ENCODE results near the gene PYROXD2. TPM values are rescaled to one million over a fixed set of nuclear protein-coding genes. Genes with fewer than 3 reads are reported as not detected.

Gene PYROXD2
- total and polyA plus RNA-seq, 2 of the 13 experiments (the other 11 are each of a cell fraction or from before 2014, with no cell fraction given) = 2.0 to 6.2 TPM

DNA sequence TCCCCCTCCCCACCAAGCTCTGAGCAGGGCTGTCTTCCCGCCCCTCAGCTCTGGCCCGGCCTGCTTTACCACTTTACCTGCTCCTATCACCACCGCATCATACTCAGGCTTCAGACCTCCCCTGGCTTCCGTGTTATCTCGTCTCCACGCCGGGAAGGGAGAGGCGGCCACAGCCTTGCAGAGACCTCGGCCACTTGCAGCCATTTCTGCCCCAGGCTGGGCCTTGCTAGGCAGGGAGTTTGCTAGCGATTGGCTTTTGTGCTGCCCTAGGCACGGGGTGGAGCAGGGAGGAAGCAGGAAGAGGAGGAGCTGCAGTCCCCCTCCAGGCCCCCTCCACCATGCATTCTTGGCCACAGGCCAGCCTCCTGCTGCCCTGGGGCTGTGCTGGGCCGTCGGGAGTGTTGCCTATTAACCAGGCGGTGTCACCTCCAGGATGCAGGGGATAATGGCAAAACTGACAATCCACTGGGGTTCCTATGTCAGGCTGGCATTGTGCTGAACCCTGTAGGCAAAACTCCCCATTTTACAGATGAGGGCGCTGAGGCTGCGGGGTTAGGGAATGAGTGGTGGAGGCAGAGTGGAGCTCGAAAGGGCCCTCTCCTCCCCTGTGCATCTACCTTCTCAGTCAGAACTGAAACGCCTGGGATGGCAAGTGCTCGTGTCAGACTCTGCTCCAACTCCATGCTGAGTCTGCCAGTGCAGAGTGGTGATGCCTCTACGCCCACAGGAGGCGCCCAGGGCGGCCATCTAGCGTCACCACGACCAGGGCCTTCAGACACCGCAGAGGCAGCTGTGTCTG lies at the start of gene PYROXD2 (continued):
- TF ChIP-seq ZNF503 (CRISPR knock-in tag; IDR thresholded peaks at IDR 0.05) = 0 out of 2 replicates have a peak, but pooled peaks have one; percentile 19
- peak; percentile 53; the same call in 1 of the 2 replicates for TF ChIP-seq ZMAT3 (CRISPR knock-in tag; conservative IDR thresholded peaks at IDR 0.05)
- TF ChIP-seq HIVEP1 (CRISPR knock-in tag; IDR thresholded peaks at IDR 0.05) = 0 out of 2 replicates have a peak, but pooled peaks have one; percentile 45
- TF ChIP-seq DZIP1 (CRISPR knock-in tag; IDR thresholded peaks at IDR 0.05) = no peak
- TF ChIP-seq U2AF1 (optimal IDR thresholded peaks at IDR 0.05; ENCODE audit: low read depth, low read length) = peak; percentile 47
- peak; percentile 87 for TF ChIP-seq HMGXB3 (CRISPR knock-in tag; IDR thresholded peaks at IDR 0.05; ENCODE audit: borderline replicate concordance)
- peak; percentile 95 for TF ChIP-seq PATZ1 (CRISPR knock-in tag; IDR thresholded peaks at IDR 0.05)
- TF ChIP-seq ZNF629 (CRISPR knock-in tag; conservative IDR thresholded peaks at IDR 0.05) = peak; percentile 81
- no peak for TF ChIP-seq GRHL1 (CRISPR knock-in tag; conservative IDR thresholded peaks at IDR 0.05)
- peak; percentile 87 for TF ChIP-seq SAP130 (CRISPR knock-in tag; IDR thresholded peaks at IDR 0.05; ENCODE audit: low read depth)
- TF ChIP-seq, protein P1, sequence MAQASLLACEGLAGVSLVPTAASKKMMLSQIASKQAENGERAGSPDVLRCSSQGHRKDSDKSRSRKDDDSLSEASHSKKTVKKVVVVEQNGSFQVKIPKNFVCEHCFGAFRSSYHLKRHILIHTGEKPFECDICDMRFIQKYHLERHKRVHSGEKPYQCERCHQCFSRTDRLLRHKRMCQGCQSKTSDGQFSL (CRISPR knock-in tag; IDR thresholded peaks at IDR 0.05) = 0 out of 2 replicates have a peak, but pooled peaks have one; percentile 38
- TF ChIP-seq PHF5A (CRISPR knock-in tag; IDR thresholded peaks at IDR 0.05; ENCODE audit: low read depth, unreplicated experiment) = peak; percentile 33
- peak; percentile 85 for TF ChIP-seq YY1 (IDR thresholded peaks at IDR 0.05; ENCODE audit: insufficient read depth, insufficient replicate concordance, low read depth, low read length)
- no peak for TF ChIP-seq ZNF10 (CRISPR knock-in tag; IDR thresholded peaks at IDR 0.05; ENCODE audit: borderline replicate concordance, low read depth)
